C1 segment of cervical spinal cord (tissue), 14 donors: Measurements from ENCODE around the gene COX6B1.
"Not testable (repeated sequence)": the region's sequence is repeated elsewhere in the genome, so short reads cannot be mapped to it uniquely, and the experiment has no call there.

Experiments
- DNase-seq, 14 donors: peaks; one replicate each; lab custom pipeline; 2025; lab: John Stamatoyannopoulos, UW

COX6B1 gene, protein sequence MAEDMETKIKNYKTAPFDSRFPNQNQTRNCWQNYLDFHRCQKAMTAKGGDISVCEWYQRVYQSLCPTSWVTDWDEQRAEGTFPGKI

DNA sequence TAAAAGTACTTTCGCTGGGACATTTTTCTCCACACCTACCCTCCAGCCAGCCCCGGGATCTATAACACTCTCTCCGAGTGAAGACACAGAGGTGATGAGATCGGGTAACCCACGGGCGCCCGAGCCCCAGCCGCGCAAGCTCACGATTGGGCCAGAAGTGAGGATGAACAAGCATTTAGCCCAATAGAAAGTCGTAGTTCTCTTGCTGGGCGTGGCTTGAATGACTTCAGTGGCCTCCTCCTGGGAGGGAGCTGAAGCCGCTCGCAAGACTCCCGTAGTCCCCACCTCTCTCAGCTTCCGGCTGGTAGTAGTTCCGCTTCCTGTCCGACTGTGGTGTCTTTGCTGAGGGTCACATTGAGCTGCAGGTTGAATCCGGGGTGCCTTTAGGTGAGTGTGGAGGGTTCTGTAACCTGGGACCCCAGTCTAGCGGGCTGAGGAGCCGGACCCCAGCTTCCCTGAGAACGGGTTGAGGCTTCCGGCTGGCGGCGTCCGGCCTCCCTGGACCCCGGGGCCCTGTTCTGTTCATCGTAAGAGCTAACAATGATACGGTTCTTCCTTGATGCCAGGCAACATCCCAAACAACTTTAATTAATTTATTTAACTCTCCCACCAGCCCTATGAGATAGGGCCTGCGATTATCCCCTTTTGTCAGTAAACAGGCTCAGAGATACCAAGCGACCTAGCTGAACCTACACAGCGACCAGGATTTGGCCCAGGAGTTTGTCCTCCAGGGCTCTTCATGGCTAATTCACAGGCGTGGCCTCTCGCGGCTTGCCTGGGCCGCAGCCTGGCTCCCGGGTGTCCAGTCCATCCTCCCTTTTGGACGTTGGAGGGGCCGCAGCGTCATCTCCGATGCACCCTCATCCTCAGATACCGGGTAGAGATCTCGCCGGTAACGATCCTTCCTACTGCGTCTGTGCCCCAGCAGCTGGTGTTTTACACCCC, at the start of gene COX6B1:
Gene COX6B1 (plus strand): TSS at position 307 of the 945 bp plus-strand sequence. CDS start 2,921 bp downstream, outside the sequence.
- DNase-seq, result peak; percentile 30 to 98 (median 90)

DNA sequence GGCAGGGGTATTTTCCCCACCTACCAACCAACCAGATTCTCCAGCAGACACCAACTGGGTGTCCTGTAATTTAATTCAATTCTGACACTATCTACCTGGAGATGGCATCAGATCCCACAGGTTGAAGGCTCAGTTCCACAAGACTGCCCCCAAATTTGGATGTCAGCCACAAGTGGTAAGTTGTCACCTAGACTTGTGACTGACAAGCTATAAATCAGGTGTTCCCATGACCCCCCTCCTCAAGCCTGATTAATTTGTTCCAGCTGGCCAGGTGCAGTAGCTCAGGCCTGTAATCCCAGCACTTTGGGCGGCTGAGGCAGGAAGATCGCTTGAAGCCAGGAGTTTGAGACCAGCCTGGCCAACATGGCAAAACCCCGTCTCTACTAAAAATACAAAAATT, 46.2 kb upstream of the COX6B1 start:
- no peak for DNase-seq

DNA sequence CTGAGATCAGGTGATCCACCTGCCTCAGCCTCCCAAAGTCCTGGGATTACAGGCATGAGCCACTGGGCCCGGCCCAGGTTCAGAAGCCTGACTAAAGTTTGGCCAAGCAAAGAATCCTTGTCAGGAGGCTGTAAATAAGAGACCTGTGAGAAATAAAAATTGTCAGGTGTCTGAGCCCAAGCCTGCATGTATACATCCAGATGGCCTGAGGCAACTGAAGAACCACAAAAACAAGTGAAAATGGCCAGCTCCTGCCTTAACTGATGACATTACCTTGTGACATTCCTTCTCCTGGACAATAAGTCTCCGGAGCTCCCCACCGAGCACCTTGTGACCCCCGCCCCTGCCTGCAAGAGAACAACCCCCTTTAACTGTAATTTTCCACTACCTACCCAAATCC, 43.7 kb upstream of the COX6B1 start:
- not testable (repeated sequence) for DNase-seq

DNA sequence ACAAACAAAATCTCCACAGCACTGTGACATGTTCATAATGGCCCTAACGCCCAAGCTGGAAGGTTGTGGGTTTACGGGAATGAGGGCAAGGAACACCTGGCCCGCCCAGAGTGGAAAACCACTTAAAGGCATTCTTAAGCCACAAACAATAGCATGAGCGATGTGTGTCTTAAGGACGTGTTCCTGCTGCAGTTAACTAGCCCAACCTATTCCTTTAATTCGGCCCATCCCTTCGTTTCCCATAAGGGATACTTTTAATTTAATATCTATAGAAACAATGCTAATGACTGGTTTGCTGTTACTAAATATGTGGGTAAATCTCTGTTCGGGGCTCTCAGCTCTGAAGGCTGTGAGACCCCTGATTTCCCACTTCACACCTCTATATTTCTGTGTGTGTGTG, 41.0 kb upstream of the COX6B1 start:
- not testable (repeated sequence) for DNase-seq

DNA sequence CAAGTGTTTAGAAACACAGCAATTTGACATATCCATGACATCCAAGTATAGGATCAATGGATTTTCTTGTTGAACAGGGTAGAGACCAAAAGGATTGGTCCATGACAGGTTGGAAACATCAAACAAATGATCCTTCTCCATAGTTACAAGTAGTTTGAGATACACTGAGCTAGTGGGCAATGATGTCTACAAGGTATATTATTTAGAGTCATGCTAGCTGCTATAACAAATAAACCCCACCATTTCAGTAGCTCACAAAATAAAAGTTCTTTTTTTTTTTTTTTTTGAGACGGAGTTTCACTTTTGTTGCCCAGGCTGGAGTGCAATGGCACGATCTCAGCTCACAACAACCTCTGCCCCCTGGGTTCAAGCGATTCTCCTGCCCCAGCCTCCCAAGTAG, 40.5 kb upstream of the COX6B1 start:
- DNase-seq, result no peak

DNA sequence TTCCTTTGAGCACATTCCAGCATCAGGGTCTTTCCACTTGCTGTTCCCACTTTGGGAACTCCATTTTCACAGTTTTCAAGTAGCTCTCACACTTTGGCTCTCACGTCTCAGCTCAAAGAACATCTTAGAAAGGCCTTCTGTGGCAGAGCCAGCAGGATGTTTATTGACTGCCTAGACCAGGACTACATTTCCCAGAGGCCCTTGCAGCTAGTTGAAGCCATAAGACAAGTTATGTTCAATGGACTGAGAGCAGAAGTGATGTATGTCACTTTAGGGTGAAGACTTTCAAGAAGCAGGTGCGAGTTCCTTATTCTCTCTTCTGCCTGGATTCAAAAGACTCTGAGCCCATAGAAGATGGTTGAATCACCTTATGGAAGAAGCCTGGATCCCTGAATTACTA, 39.9 kb upstream of the COX6B1 start:
- no peak for DNase-seq

DNA sequence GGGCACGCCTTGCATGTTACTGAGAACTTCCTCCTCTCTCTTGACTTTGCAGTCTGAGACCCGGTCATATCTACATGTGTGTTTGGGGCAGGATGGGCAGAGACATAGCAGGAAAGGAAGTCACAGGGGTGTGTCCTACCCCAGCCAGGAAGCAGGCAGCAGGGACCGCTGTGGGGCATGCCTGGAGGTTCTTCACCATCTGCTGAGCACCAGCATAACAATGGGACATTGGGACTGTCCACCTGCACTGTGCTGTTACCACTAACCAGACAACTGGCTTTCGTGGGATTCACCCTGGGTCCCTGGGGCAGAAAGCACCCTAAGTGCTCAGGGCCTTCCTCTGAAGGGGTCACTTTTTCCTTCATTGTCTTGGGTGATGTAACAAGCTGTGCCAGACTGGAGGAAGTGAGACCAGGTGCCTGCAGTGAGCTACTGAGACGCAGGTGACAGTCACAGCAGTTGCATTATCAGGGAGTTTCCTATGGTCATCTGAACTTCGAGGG, 38.2 kb upstream of the COX6B1 start:
- DNase-seq, result no peak

DNA sequence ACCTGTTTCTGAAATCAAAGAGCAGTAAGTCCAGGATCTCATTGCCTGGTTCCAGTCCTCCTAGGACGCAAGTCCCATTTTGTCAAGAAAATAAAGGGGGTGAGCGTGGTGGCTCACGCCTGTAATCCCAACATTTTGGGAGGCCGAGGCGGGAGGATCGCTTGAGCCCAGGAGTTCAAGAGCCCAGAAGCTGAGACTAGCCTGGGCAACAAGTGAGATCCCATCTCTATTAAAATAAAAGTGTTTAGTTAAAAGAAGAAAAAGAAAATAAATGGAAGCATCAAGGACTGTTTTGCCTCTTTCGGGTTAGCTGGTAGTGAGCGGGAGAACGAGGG, 35.9 kb upstream of the COX6B1 start:
- peak in 1 of 14 donors; percentile 11 for DNase-seq

DNA sequence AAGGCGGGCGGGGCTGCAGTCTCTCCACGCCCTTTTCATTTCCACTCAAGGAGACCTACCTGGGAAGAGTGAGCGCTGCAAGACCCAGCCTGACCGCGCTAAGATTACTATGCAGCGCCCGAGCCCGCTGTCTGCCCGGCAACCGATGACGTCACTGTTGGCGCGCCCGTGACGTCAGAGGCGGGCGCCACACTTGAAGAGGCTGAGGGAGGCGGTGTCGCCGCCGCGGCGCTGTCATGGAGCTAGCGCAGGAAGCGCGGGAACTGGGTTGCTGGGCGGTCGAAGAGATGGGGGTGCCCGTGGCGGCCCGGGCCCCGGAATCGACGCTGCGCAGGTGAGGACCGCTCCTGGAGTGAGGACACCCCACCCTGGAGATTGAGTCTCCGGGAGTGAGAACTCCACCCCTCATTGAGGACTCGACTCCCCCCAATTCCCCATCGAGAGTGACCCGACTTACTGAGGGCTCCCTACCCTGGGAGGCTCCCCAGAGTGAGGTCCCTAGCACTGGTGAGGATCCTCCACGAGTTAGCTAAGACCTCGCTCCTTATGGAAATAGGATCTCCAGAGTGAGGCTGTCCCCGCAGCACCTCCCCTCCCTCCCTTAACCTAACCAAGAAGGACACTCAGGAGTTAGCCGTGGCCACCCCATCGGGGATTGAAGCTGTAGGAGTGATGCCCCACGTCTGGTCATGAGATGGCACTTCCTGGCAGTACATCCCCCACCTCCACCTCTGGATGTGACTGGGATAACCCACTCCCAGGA, 35.4 kb upstream of the COX6B1 start, which contains the start of gene HAUS5:
Gene HAUS5 (plus strand): TSS at position 177 of the 763 bp plus-strand sequence. CDS start 60 bp downstream, at position 237.
- peak; percentile 21 to 89 (median 81) for DNase-seq

DNA sequence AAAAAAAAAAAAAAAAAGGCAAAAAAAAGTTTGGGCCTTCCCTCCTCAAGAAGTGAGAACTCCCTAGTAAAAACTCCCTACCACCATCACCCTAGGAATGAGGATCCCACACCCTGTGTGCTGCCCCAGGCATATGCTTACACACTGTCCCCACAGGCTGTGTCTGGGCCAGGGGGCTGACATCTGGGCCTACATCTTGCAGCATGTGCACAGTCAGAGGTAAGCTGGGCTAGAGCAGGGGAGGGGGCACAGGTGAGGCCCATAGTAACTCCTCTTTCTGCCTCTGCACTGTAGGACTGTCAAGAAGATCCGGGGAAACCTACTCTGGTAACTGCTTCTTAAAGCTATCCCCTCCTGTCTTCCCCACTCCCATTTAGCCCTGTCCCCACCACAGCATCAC, 34.5 kb upstream of the COX6B1 start:
- DNase-seq, result no peak

DNA sequence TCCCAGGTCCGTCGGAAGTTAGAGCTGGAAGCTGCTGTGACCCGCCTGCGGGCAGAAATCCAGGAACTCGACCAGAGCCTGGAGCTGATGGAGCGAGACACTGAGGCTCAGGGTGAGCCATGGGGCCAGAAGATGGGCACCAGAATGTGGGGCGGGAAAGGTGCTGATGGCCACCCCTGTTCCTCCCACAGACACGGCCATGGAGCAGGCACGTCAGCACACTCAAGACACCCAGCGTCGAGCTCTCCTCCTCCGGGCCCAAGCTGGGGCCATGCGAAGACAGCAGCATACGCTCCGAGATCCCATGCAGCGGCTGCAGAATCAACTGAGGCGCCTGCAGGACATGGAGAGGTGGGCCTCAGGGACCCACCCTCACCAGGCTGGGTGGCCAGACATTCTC, 33.1 kb upstream of the COX6B1 start:
- DNase-seq, result no peak

DNA sequence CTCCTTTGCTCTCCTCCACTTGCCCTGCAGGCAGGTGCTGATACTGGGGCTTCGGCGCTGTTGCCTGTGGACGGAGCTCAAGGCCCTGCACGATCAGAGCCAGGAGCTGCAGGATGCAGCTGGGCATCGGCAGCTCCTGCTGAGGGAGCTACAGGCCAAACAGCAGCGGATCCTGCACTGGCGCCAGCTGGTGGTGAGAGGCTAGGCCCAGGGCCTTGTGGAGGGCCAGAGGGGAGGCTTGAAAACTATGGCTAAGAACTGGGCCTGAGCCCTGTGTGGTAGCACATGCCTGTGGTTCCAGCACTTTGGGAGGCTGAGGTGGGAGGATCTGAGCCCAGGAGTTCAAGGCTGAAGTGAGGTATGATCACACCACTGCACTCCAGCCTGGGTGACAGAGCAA, 29.3 kb upstream of the COX6B1 start:
- DNase-seq, result no peak

DNA sequence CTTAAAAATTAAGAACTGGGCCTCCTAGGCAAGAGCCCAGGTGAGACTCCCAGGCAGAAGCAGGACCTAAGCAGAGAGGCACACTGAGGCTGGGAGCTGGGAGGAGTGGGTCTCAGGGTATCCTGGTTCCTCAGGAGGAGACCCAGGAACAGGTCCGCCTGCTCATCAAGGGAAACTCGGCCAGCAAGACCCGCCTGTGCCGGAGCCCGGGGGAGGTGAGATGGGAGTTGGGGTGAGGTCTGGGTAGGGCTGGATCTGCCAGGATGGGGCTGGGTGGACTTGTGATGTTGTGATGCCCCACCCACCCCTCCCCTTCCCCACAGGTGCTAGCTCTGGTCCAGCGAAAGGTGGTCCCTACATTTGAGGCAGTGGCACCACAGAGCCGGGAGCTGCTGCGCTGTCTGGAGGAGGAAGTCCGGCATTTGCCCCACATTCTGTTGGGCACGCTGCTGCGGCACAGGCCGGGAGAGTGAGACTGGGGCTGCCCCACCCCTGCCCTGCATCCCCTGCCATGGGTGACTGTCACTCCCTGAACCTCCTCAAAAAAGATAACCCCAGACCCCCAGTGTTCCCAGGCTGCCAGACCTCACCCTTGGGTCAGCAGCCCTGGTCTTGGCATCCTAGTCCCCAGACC, 28.7 kb upstream of the COX6B1 start:
- no peak for DNase-seq

DNA sequence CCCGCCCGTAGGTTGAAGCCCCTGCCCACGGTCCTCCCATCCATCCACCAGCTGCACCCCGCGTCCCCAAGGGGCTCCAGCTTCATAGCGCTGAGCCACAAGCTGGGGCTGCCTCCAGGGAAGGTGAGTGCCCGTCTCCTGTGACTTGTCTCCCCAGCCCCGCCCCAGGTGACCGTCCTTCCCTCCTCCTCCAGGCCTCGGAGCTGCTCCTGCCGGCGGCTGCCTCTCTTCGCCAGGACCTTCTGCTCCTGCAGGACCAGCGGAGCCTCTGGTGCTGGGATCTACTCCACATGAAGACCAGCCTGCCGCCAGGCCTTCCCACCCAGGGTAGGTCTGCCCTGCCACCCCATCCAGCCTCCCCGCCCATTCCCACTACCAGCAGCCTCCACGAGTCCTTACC, 28.1 kb upstream of the COX6B1 start:
- DNase-seq, result no peak

DNA sequence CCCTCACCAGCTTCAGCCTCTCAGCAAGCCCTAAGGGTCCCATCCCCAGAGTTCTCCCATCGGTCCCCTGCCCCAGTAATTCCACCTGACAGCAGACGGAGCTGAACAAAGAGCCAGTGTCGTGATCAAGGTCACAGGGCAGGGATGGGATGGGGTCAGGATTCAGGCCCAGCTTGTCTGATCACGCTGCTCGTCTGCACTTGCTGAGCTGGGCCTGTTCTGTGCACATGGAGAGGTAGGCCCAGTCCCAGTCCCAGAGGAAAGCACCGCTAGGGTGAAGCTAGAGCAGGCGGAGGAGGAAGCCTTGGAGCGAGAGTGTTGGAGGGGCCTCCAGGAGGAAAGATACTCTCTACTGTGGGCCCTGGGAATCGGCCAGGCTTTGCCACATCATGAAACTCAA, 26.4 kb upstream of the COX6B1 start:
- no peak for DNase-seq

DNA sequence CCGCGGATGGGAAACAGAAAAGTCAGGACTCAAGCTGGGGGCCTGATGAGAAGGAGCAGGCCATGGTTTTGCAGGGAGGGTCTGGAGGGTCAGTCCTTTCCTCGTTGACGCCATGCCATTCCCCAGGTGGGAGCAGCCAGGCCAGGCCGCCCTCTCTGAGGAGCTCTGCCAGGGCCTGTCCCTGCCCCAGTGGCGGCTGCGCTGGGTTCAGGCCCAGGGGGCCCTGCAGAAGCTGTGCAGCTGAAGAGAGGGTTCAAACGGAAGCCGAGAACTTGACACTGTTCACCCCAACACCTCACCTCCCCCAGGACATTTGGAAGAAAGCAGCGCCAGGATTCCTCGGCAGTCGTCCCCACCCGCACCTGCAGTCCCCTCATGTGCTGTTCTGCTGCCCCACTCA, 25.4 kb upstream of the COX6B1 start:
- DNase-seq, result no peak

DNA sequence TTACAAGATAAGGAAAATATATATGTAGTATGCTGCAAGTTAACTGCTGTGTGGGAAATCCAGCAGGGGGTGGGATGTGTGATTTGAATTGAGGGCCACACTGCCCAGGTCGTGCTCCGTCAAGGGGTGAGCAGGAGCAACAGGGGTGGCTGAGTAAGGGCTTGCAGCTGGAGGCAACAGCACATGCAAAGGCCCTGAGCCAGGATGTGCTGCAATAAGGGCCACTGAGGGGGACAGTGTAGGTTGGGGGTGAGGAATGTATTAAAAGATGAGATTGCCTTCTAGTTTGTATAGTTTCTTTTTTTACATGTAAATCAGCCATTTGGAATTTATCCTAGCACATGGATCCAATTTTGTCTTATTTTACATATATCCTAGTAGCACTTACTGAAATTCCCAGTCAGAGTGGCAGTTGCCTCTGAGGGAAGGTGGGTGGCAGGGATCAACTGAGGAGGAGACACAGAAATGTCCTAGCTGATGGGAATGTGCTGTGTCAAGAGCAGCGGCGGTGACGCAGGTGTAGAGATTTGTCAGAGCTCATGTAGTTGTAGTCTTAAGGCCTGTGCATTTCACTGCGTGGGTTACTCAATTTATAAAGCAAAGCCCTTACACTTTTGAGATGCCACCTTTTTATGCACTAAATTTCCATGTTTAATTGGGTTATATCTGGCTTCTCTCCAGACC, 24.7 kb upstream of the COX6B1 start:
- DNase-seq, result no peak

DNA sequence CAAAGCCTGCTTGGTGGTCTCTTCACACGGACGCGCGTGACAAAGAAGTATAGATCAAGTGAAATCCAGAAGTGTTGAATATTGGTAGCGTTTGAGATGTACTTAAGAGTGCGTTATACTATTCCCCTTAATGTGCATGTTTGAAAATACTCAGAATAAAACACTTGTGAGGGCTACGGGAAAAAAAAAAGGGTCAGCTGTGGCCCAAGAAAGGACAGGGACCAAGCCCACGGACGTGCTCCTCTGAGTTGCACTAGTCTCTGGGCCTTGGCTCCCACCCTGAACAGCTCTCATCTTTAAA, 19.9 kb upstream of the COX6B1 start:
- DNase-seq, result no peak

DNA sequence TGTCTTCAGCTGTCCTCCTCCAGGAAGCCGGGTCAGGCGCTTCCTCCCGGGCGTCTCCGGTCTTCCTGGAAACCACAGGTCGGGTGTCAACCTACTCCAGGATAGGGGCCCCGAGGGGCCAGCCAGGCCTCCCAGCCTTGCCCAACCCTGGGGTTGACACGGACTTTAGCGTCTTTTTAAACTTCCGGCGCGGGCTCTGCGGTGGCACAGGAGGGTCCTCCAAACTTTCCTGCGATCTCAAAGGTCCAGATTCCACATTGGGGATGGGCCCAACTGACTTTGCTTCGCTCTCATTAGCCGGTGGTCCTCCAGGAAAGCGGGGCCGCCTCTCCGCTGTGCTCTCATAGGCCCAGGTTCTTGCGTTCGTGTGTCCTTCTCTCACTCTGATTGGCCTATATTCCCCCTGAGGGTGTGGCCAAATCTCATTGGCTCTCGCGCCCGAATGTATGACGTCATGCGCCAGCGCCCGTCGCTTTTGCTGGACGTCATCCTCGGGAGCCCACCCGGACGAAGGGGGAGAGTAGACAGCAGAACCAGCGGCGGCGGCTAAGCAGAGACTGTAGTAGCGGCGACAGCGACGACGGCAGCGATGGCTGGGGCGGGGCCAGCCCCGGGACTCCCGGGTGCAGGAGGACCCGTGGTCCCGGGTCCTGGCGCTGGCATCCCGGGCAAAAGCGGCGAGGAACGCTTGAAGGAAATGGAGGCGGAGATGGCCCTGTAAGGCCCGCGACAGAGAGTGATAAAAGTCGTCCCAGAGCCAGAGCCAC, 19.4 kb upstream of the COX6B1 start, which contains the start of gene RBM42:
Gene RBM42 (plus strand): TSS at position 472 of the 767 bp plus-strand sequence. CDS start 118 bp downstream, at position 590.
- peak; percentile 78 to 97 (median 95) for DNase-seq

DNA sequence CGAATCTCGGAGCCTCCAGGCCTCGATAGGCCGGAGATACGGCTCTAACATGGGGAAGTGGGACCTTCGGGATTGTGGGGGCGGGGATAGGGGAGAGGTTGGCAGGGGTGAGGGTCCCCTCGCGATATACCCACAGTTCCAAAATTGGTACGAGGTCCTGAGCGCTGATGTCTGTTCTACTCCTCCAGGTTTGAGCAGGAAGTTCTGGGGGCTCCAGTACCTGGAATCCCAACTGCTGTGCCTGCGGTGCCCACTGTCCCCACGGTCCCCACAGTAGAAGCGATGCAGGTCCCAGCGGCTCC, 18.8 kb upstream of the COX6B1 start:
- DNase-seq, result no peak
